A673 (cell line): ENCODE results near the gene SPIRE2. TPM values are rescaled to one million over a fixed set of nuclear protein-coding genes. Genes with fewer than 3 reads are reported as not detected.
A peak's percentile ranks its signal among the peaks of the same experiment; 100 is the strongest.
"Not testable (repeated sequence)": the region's sequence is repeated elsewhere in the genome, so short reads cannot be mapped to it uniquely, and the experiment has no call there.

Experiments
- BruUV-seq: library from RNA; stranded (reverse); fragments of 400-500 nt; replicated peaks from 2 replicates; lab custom pipeline; 2021; lab: Mats Ljungman, UMichigan
- CTCF ChIA-PET: fragments of 300-600 bp; sonication (Branson Sonifier 250); formaldehyde crosslinking; loops from one replicate; lab custom pipeline; 2022; ENCODE audit warnings: antibody characterized with exemption; lab: Charles Lee
- POLR2A ChIA-PET: fragments of 300-600 bp; sonication (Branson Sonifier 250); formaldehyde crosslinking; loops from one replicate; lab custom pipeline; 2022; ENCODE audit warnings: antibody characterized with exemption; ENCODE audit not compliant: low non-redundant PET; lab: Charles Lee
- DNase-seq: peaks from one replicate; pipeline ENCODE4 v3.0.0-alpha.2; 2015; ENCODE audit warnings: low spot score
- H3K27ac ChIP-seq: fragments of 200-600 bp; sonication (generic); 2 replicates; pipeline ENCODE4 v1.5.1; 2016; ENCODE audit warnings: mixed run types, low read depth, mild to moderate bottlenecking, mixed read lengths, antibody characterized with exemption, low read length; ENCODE audit not compliant: poor library complexity, severe bottlenecking
- H3K27me3 ChIP-seq: fragments of 200-600 bp; sonication (generic); replicated peaks from 2 replicates; pipeline ENCODE4 v1.6.1; 2017; ENCODE audit warnings: mixed run types, low read depth, mild to moderate bottlenecking, mixed read lengths, antibody characterized with exemption, low read length; ENCODE audit not compliant: insufficient read depth, poor library complexity
- H3K36me3 ChIP-seq: fragments of 200-600 bp; sonication (generic); 2 replicates; pipeline ENCODE4 v1.6.1; 2016; ENCODE audit warnings: mixed run types, mild to moderate bottlenecking, mixed read lengths, antibody characterized with exemption, low read length; ENCODE audit not compliant: insufficient read depth, poor library complexity, severe bottlenecking
- H3K4me1 ChIP-seq: fragments of 200-600 bp; sonication (generic); 2 replicates; pipeline ENCODE4 v1.6.1; 2017; ENCODE audit warnings: mixed run types, mild to moderate bottlenecking, mixed read lengths, antibody characterized with exemption, low read length; ENCODE audit not compliant: insufficient read depth, poor library complexity, severe bottlenecking
- H3K4me3 ChIP-seq: fragments of 200-600 bp; sonication (generic); 2 replicates; pipeline ENCODE4 v1.5.1; 2016; ENCODE audit warnings: low read depth, mixed run types, mild to moderate bottlenecking, mixed read lengths, low read length; ENCODE audit not compliant: poor library complexity, severe bottlenecking
- H3K9me3 ChIP-seq: fragments of 200-600 bp; sonication (generic); 2 replicates; pipeline ENCODE4 v1.6.1; 2016; ENCODE audit warnings: mixed run types, low read depth, mild to moderate bottlenecking, mixed read lengths, antibody characterized with exemption, low read length; ENCODE audit not compliant: poor library complexity, severe bottlenecking
- CTCF ChIP-seq: fragments of 300-800, 200-600 bp; sonication (generic); conservative IDR thresholded peaks from 2 replicates; pipeline ENCODE4 v1.5.1; 2017; ENCODE audit warnings: low read depth, mild to moderate bottlenecking, antibody characterized with exemption, low read length, moderate library complexity, mixed read lengths
- EZH2 ChIP-seq: fragments of 200-600 bp; sonication (generic); IDR thresholded peaks from 2 replicates; pipeline ENCODE4 v1.6.1; 2017; ENCODE audit warnings: borderline replicate concordance, low read depth, mild to moderate bottlenecking, mixed read lengths, antibody characterized with exemption, low read length; ENCODE audit not compliant: poor library complexity, severe bottlenecking
- intact Hi-C: fragments of 100-400 bp; cut with micrococcal nuclease; formaldehyde crosslinking; loops from one replicate; pipeline ENCODE4 v1.10.0; 2022; ENCODE audit not compliant: unreplicated experiment
- total RNA-seq: library from RNA; stranded (reverse); gene quantifications from 2 replicates; pipeline ENCODE4 v1.2.3, GENCODE V29; 2021

The SPIRE2 gene
- total RNA-seq, 1 experiment from 2014 or later: 18.9 TPM

- Histone ChIP-seq H3K4me1 (no peaks in the 10 kb centered on the region), H3K4me3 (no peak overlapping the region), H3K27ac (no peak overlapping the region), H3K9me3 (no peaks in the 10 kb centered on the region), H3K27me3 (no peaks in the 10 kb centered on the region), H3K36me3 (peaks cover 80% of the 10 kb centered on the region)
- DNase-seq: no peak
- TF ChIP-seq EZH2 (no peak), CTCF (no peak)
- ChIA-PET CTCF (interaction anchor here (1.6 kb wide), 1 partner anchor 70 kb away, joined by 3 read pairs; no protein-coding TSS in a partner anchor), POLR2A (no interaction called here)
- BruUV-seq: no TSS peak
- intact Hi-C loops: no loop called here
These were observed 36.8 kb upstream of the SPIRE2 start for GRCh38 chr16:89791278-89791995.

GRCh38 chr16:89793092-89793491, 35.2 kb upstream of the SPIRE2 start:
- peak; percentile 51 for TF ChIP-seq CTCF
- H3K9me3 ChIP-seq, H3K27ac ChIP-seq, POLR2A ChIA-PET, H3K4me1 ChIP-seq, H3K4me3 ChIP-seq, CTCF ChIA-PET, BruUV-seq, intact Hi-C loops, DNase-seq, H3K27me3 ChIP-seq: not testable (repeated sequence)
- H3K36me3 ChIP-seq: peaks cover 70% of the 10 kb centered on the region

- intact Hi-C loops: no loop called here
- ChIA-PET CTCF (no interaction called here), POLR2A (interaction anchor here (0.6 kb wide), 1 partner anchor 226 kb away, joined by 3 read pairs; no protein-coding TSS in a partner anchor)
- no peak overlapping the region for H3K4me3 ChIP-seq
- no peak for TF ChIP-seq CTCF
- no peak for TF ChIP-seq EZH2
- no peak for DNase-seq
- no peak overlapping the region for H3K27ac ChIP-seq
- H3K4me1 ChIP-seq: no peaks in the 10 kb centered on the region
- H3K36me3 ChIP-seq: peaks cover 76% of the 10 kb centered on the region
- H3K27me3 ChIP-seq: no peaks in the 10 kb centered on the region
- no TSS peak for BruUV-seq
- no peaks in the 10 kb centered on the region for H3K9me3 ChIP-seq
These were observed 34.3 kb upstream of the SPIRE2 start for GRCh38 chr16:89793955-89794354.
